ENCODE measurements around the gene HECTD1.
"Not testable (repeated sequence)": the region's sequence is repeated elsewhere in the genome, so short reads cannot be mapped to it uniquely, and the experiment has no call there.

Gene HECTD1

GRCh38 chr14:31243860-31244259 is 36.3 kb upstream of the HECTD1 start:
- no peaks in the 10 kb centered on the region for H3K9me3 ChIP-seq (ENCODE audit: control insufficient read depth, low read length)
- DNase-seq = no peak
- no peaks in the 10 kb centered on the region for H3K27me3 ChIP-seq (replicated peaks; ENCODE audit: control insufficient read depth, insufficient read depth, low read length, poor library complexity, severe bottlenecking)
- no peak overlapping the region for H3K27ac ChIP-seq (ENCODE audit: insufficient read depth, low read length, poor library complexity, severe bottlenecking)
- H3K36me3 ChIP-seq (ENCODE audit: control insufficient read depth, insufficient read depth, low read length) = no peaks in the 10 kb centered on the region
- no peak overlapping the region for H3K4me3 ChIP-seq (ENCODE audit: insufficient read depth, low read depth, low read length, poor library complexity, severe bottlenecking)
- no peaks in the 10 kb centered on the region for H3K4me1 ChIP-seq (ENCODE audit: control insufficient read depth, insufficient read depth, low read length, poor library complexity, severe bottlenecking)

GRCh38 chr14:31242161-31242940 is 34.8 kb upstream of the HECTD1 start:
- not testable (repeated sequence) for H3K27ac ChIP-seq (ENCODE audit: insufficient read depth, low read length, poor library complexity, severe bottlenecking); H3K36me3 ChIP-seq (ENCODE audit: control insufficient read depth, insufficient read depth, low read length); H3K27me3 ChIP-seq (replicated peaks; ENCODE audit: control insufficient read depth, insufficient read depth, low read length, poor library complexity, severe bottlenecking); H3K4me1 ChIP-seq (ENCODE audit: control insufficient read depth, insufficient read depth, low read length, poor library complexity, severe bottlenecking); DNase-seq; H3K4me3 ChIP-seq (ENCODE audit: insufficient read depth, low read depth, low read length, poor library complexity, severe bottlenecking); H3K9me3 ChIP-seq (ENCODE audit: control insufficient read depth, low read length)

- Histone ChIP-seq H3K4me3 (ENCODE audit: insufficient read depth, low read depth, low read length, poor library complexity, severe bottlenecking) (no peak overlapping the region), H3K27ac (ENCODE audit: insufficient read depth, low read length, poor library complexity, severe bottlenecking) (no peak overlapping the region), H3K36me3 (ENCODE audit: control insufficient read depth, insufficient read depth, low read length) (no peaks in the 10 kb centered on the region)
Observed at GRCh38 chr14:31241450-31242114, 34.0 kb upstream of the HECTD1 start.

GRCh38 chr14:31239741-31240140 is 32.1 kb upstream of the HECTD1 start:
- H3K36me3 ChIP-seq (ENCODE audit: control insufficient read depth, insufficient read depth, low read length) = no peaks in the 10 kb centered on the region
- no peaks in the 10 kb centered on the region for H3K9me3 ChIP-seq (ENCODE audit: control insufficient read depth, low read length)
- no peaks in the 10 kb centered on the region for H3K27me3 ChIP-seq (replicated peaks; ENCODE audit: control insufficient read depth, insufficient read depth, low read length, poor library complexity, severe bottlenecking)
- no peaks in the 10 kb centered on the region for H3K4me1 ChIP-seq (ENCODE audit: control insufficient read depth, insufficient read depth, low read length, poor library complexity, severe bottlenecking)
- no peak overlapping the region for H3K27ac ChIP-seq (ENCODE audit: insufficient read depth, low read length, poor library complexity, severe bottlenecking)
- no peak for DNase-seq
- no peak overlapping the region for H3K4me3 ChIP-seq (ENCODE audit: insufficient read depth, low read depth, low read length, poor library complexity, severe bottlenecking)

More at GRCh38 chr14:31241450-31242114, 34.0 kb upstream of the HECTD1 start:
- Histone ChIP-seq H3K9me3 (ENCODE audit: control insufficient read depth, low read length) (no peaks in the 10 kb centered on the region), H3K27me3 (replicated peaks; ENCODE audit: control insufficient read depth, insufficient read depth, low read length, poor library complexity, severe bottlenecking) (no peaks in the 10 kb centered on the region), H3K4me1 (ENCODE audit: control insufficient read depth, insufficient read depth, low read length, poor library complexity, severe bottlenecking) (no peaks in the 10 kb centered on the region)
- DNase-seq = no peak

GRCh38 chr14:31235462-31235861 is 27.9 kb upstream of the HECTD1 start:
- Histone ChIP-seq H3K27ac (ENCODE audit: insufficient read depth, low read length, poor library complexity, severe bottlenecking) (no peak overlapping the region), H3K9me3 (ENCODE audit: control insufficient read depth, low read length) (no peaks in the 10 kb centered on the region), H3K4me3 (ENCODE audit: insufficient read depth, low read depth, low read length, poor library complexity, severe bottlenecking) (no peak overlapping the region), H3K36me3 (ENCODE audit: control insufficient read depth, insufficient read depth, low read length) (no peaks in the 10 kb centered on the region), H3K4me1 (ENCODE audit: control insufficient read depth, insufficient read depth, low read length, poor library complexity, severe bottlenecking) (no peaks in the 10 kb centered on the region), H3K27me3 (replicated peaks; ENCODE audit: control insufficient read depth, insufficient read depth, low read length, poor library complexity, severe bottlenecking) (no peaks in the 10 kb centered on the region)
- no peak for DNase-seq

- Histone ChIP-seq H3K4me3 (ENCODE audit: insufficient read depth, low read depth, low read length, poor library complexity, severe bottlenecking) (no peak overlapping the region), H3K27me3 (replicated peaks; ENCODE audit: control insufficient read depth, insufficient read depth, low read length, poor library complexity, severe bottlenecking) (no peaks in the 10 kb centered on the region), H3K27ac (ENCODE audit: insufficient read depth, low read length, poor library complexity, severe bottlenecking) (no peak overlapping the region), H3K4me1 (ENCODE audit: control insufficient read depth, insufficient read depth, low read length, poor library complexity, severe bottlenecking) (no peaks in the 10 kb centered on the region), H3K9me3 (ENCODE audit: control insufficient read depth, low read length) (no peaks in the 10 kb centered on the region), H3K36me3 (ENCODE audit: control insufficient read depth, insufficient read depth, low read length) (no peaks in the 10 kb centered on the region)
- DNase-seq = no peak
Observed at GRCh38 chr14:31232081-31232480, 24.5 kb upstream of the HECTD1 start.

- H3K36me3 ChIP-seq (ENCODE audit: control insufficient read depth, insufficient read depth, low read length); H3K27ac ChIP-seq (ENCODE audit: insufficient read depth, low read length, poor library complexity, severe bottlenecking); DNase-seq; H3K27me3 ChIP-seq (replicated peaks; ENCODE audit: control insufficient read depth, insufficient read depth, low read length, poor library complexity, severe bottlenecking); H3K4me3 ChIP-seq (ENCODE audit: insufficient read depth, low read depth, low read length, poor library complexity, severe bottlenecking); H3K9me3 ChIP-seq (ENCODE audit: control insufficient read depth, low read length); H3K4me1 ChIP-seq (ENCODE audit: control insufficient read depth, insufficient read depth, low read length, poor library complexity, severe bottlenecking): not testable (repeated sequence)
Observed at GRCh38 chr14:31231272-31231671, 23.7 kb upstream of the HECTD1 start.

- H3K4me1 ChIP-seq (ENCODE audit: control insufficient read depth, insufficient read depth, low read length, poor library complexity, severe bottlenecking) = no peaks in the 10 kb centered on the region
- DNase-seq = no peak
- no peak overlapping the region for H3K27ac ChIP-seq (ENCODE audit: insufficient read depth, low read length, poor library complexity, severe bottlenecking)
- H3K27me3 ChIP-seq (replicated peaks; ENCODE audit: control insufficient read depth, insufficient read depth, low read length, poor library complexity, severe bottlenecking) = no peaks in the 10 kb centered on the region
- H3K36me3 ChIP-seq (ENCODE audit: control insufficient read depth, insufficient read depth, low read length) = no peaks in the 10 kb centered on the region
- no peak overlapping the region for H3K4me3 ChIP-seq (ENCODE audit: insufficient read depth, low read depth, low read length, poor library complexity, severe bottlenecking)
- H3K9me3 ChIP-seq (ENCODE audit: control insufficient read depth, low read length) = no peaks in the 10 kb centered on the region
Observed at GRCh38 chr14:31230573-31230958, 23.0 kb upstream of the HECTD1 start.

GRCh38 chr14:31229638-31230572 is 22.3 kb upstream of the HECTD1 start:
- H3K9me3 ChIP-seq (ENCODE audit: control insufficient read depth, low read length) = no peaks in the 10 kb centered on the region
- no peaks in the 10 kb centered on the region for H3K4me1 ChIP-seq (ENCODE audit: control insufficient read depth, insufficient read depth, low read length, poor library complexity, severe bottlenecking)
- no peak for DNase-seq
- H3K27ac ChIP-seq (ENCODE audit: insufficient read depth, low read length, poor library complexity, severe bottlenecking) = no peak overlapping the region
- H3K36me3 ChIP-seq (ENCODE audit: control insufficient read depth, insufficient read depth, low read length) = no peaks in the 10 kb centered on the region
- no peak overlapping the region for H3K4me3 ChIP-seq (ENCODE audit: insufficient read depth, low read depth, low read length, poor library complexity, severe bottlenecking)
- no peaks in the 10 kb centered on the region for H3K27me3 ChIP-seq (replicated peaks; ENCODE audit: control insufficient read depth, insufficient read depth, low read length, poor library complexity, severe bottlenecking)
